Renal cortex interstitium (tissue), 11 donors: ENCODE data around the gene TSHZ2. TPM values are rescaled to one million over a fixed set of nuclear protein-coding genes. Genes with fewer than 3 reads are reported as not detected.
"Not testable (repeated sequence)": the region's sequence is repeated elsewhere in the genome, so short reads cannot be mapped to it uniquely, and the experiment has no call there.

Source experiments
- DNase-seq, 11 donors: peaks; one replicate each; pipeline ENCODE4 v3.0.0-alpha.2; 2013; ENCODE audit warnings: low read depth in 9 of 11, low spot score in 4 of 11; ENCODE audit errors: extremely low read depth in 1 of 11
- polyA plus RNA-seq, 3 donors: library from polyadenylated mRNA; unstranded; fragments of 120-200 nt; gene quantifications; one replicate each; pipeline ENCODE4 v1.2.1, GENCODE V29; 2013; ENCODE audit not compliant: insufficient read length in 3 of 3

TSHZ2 gene
- polyA plus RNA-seq, 3 donors: 12.8 to 15.9 (median 13.3) TPM

GRCh38 chr20:53089851-53090250, 117.7 kb downstream of the TSHZ2 start:
- not testable (repeated sequence) for DNase-seq

- no peak for DNase-seq
These were observed 119.6 kb downstream of the TSHZ2 start for GRCh38 chr20:53091789-53092188.

GRCh38 chr20:53092772-53093300, 120.7 kb downstream of the TSHZ2 start:
- no peak for DNase-seq

GRCh38 chr20:53097371-53097770, 125.2 kb downstream of the TSHZ2 start:
- DNase-seq: no peak

- DNase-seq: no peak
These were observed 125.6 kb downstream of the TSHZ2 start for GRCh38 chr20:53097791-53098190.

GRCh38 chr20:53098621-53099020, 126.5 kb downstream of the TSHZ2 start:
- no peak for DNase-seq

- DNase-seq: no peak
These were observed 127.7 kb downstream of the TSHZ2 start for GRCh38 chr20:53099856-53100255.

GRCh38 chr20:53100476-53100911, 128.3 kb downstream of the TSHZ2 start:
- DNase-seq: no peak

- DNase-seq: no peak
These were observed 130.0 kb downstream of the TSHZ2 start for GRCh38 chr20:53101992-53102760.

GRCh38 chr20:53103124-53103523, 131.0 kb downstream of the TSHZ2 start:
- DNase-seq: no peak

GRCh38 chr20:53104884-53105283, 132.7 kb downstream of the TSHZ2 start:
- no peak for DNase-seq

- no peak for DNase-seq
These were observed 144.6 kb downstream of the TSHZ2 start for GRCh38 chr20:53116733-53117132.

GRCh38 chr20:53122853-53123252, 150.7 kb downstream of the TSHZ2 start:
- no peak for DNase-seq

GRCh38 chr20:53124075-53124551, 152.0 kb downstream of the TSHZ2 start:
- no peak for DNase-seq

GRCh38 chr20:53124803-53125202, 152.6 kb downstream of the TSHZ2 start:
- no peak for DNase-seq

- DNase-seq: peak in 3 of 11 donors; percentile 43 to 51 (median 47)
These were observed 154.0 kb downstream of the TSHZ2 start for GRCh38 chr20:53126185-53126584.

- no peak for DNase-seq
These were observed 154.9 kb downstream of the TSHZ2 start for GRCh38 chr20:53127027-53127426.

GRCh38 chr20:53128004-53128403, 155.8 kb downstream of the TSHZ2 start:
- DNase-seq: no peak

GRCh38 chr20:53129563-53129962, 157.4 kb downstream of the TSHZ2 start:
- no peak for DNase-seq

GRCh38 chr20:53130795-53131194, 158.6 kb downstream of the TSHZ2 start:
- DNase-seq: no peak

GRCh38 chr20:53133125-53133524, 161.0 kb downstream of the TSHZ2 start:
- DNase-seq: no peak
